WTC11 (cell line): ENCODE results near the gene MYBPC1. TPM values are rescaled to one million over a fixed set of nuclear protein-coding genes. Genes with fewer than 3 reads are reported as not detected.

Experiments
- ATAC-seq: fragments of 200-7000 bp; cut with Tn5 transposase; 2 replicates; pipeline ENCODE4 v1.10.0; 2021; ENCODE audit warnings: mild to moderate bottlenecking, moderate library complexity
- CTCF ChIA-PET: fragments of 300-600 bp; sonication (Branson Sonifier 250); formaldehyde crosslinking; loops from one replicate; lab custom pipeline; 2021; ENCODE audit warnings: antibody characterized with exemption; lab: Charles Lee
- POLR2A ChIA-PET: fragments of 350-600 bp; sonication (Branson Sonifier 250); formaldehyde crosslinking; loops from one replicate; lab custom pipeline; 2021; ENCODE audit warnings: antibody characterized with exemption; lab: Charles Lee
- DNase-seq: peaks from one replicate; pipeline ENCODE4 v3.0.0; 2021; ENCODE audit warnings: low spot score
- H3K27ac Mint-ChIP-seq: 2 replicates; pipeline ENCODE4 v1.8.0; 2021; ENCODE audit warnings: mixed read lengths
- H3K27me3 Mint-ChIP-seq: 2 replicates; pipeline ENCODE4 v1.8.0; 2021; ENCODE audit warnings: low read depth, mild to moderate bottlenecking, moderate library complexity, mixed read lengths
- H3K36me3 Mint-ChIP-seq: 2 replicates; pipeline ENCODE4 v1.8.0; 2021; ENCODE audit warnings: mixed read lengths
- H3K4me1 Mint-ChIP-seq: 2 replicates; pipeline ENCODE4 v1.8.0; 2022; ENCODE audit warnings: mixed read lengths
- H3K4me3 Mint-ChIP-seq: 2 replicates; pipeline ENCODE4 v1.8.0; 2021; ENCODE audit warnings: mild to moderate bottlenecking, moderate library complexity, mixed read lengths
- H3K9me3 Mint-ChIP-seq: 2 replicates; pipeline ENCODE4 v1.8.0; 2021; ENCODE audit warnings: mixed read lengths
- ATF2 ChIP-seq: sonication (generic); formaldehyde crosslinking; IDR thresholded peaks from 2 replicates; pipeline ENCODE4 v1.8.1; 2022; ENCODE audit warnings: low read depth, missing genetic modification reagents, borderline replicate concordance
- CREB1 ChIP-seq: sonication (generic); formaldehyde crosslinking; IDR thresholded peaks from 2 replicates; pipeline ENCODE4 v1.8.0; 2023; ENCODE audit warnings: mild to moderate bottlenecking, missing genetic modification reagents
- ESRRA ChIP-seq: sonication (generic); formaldehyde crosslinking; IDR thresholded peaks from 2 replicates; pipeline ENCODE4 v1.8.1; 2022; ENCODE audit warnings: mild to moderate bottlenecking, missing genetic modification reagents, borderline replicate concordance
- FOXJ3 ChIP-seq: sonication (generic); formaldehyde crosslinking; IDR thresholded peaks from 2 replicates; pipeline ENCODE4 v1.9.0; 2021; ENCODE audit warnings: missing genetic modification reagents, mild to moderate bottlenecking, borderline replicate concordance
- GTF2I ChIP-seq: fragments of 250-450 bp; sonication (Bioruptor Pico); conservative IDR thresholded peaks from 2 replicates; pipeline ENCODE4 v1.4.0; 2021; ENCODE audit warnings: mild to moderate bottlenecking
- IRF1 ChIP-seq: sonication (generic); formaldehyde crosslinking; IDR thresholded peaks from 2 replicates; pipeline ENCODE4 v1.8.0; 2023; ENCODE audit warnings: missing genetic modification reagents
- JUN ChIP-seq: sonication (generic); formaldehyde crosslinking; IDR thresholded peaks from 2 replicates; pipeline ENCODE4 v1.8.0; 2023; ENCODE audit warnings: mild to moderate bottlenecking, missing genetic modification reagents
- KAT7 ChIP-seq: sonication (generic); formaldehyde crosslinking; IDR thresholded peaks from 2 replicates; pipeline ENCODE4 v1.8.1; 2023; ENCODE audit warnings: missing genetic modification reagents, mild to moderate bottlenecking, borderline replicate concordance
- NFATC4 ChIP-seq: fragments of 250-450 bp; sonication (Bioruptor Pico); IDR thresholded peaks from 2 replicates; pipeline ENCODE4 v1.9.0; 2021; ENCODE audit warnings: mild to moderate bottlenecking
- OVOL2 ChIP-seq: fragments of 250-450 bp; sonication (Bioruptor Pico); IDR thresholded peaks from 2 replicates; pipeline ENCODE4 v1.9.0; 2021; ENCODE audit warnings: mild to moderate bottlenecking, borderline replicate concordance
- TEAD4 ChIP-seq: sonication (generic); formaldehyde crosslinking; IDR thresholded peaks from 2 replicates; pipeline ENCODE4 v1.8.0; 2022; ENCODE audit warnings: mild to moderate bottlenecking, missing genetic modification reagents
- ZNF232 ChIP-seq: sonication (generic); formaldehyde crosslinking; IDR thresholded peaks from 2 replicates; pipeline ENCODE4 v1.8.0; 2022; ENCODE audit warnings: mild to moderate bottlenecking, missing genetic modification reagents
- ZNF423 ChIP-seq: fragments of 250-450 bp; sonication (Bioruptor Pico); IDR thresholded peaks from 2 replicates; pipeline ENCODE4 v2.1.2; 2022; ENCODE audit warnings: mild to moderate bottlenecking, moderate library complexity
- ZNF425 ChIP-seq: fragments of 250-450 bp; sonication (Bioruptor Pico); conservative IDR thresholded peaks from 2 replicates; pipeline ENCODE4 v1.9.0; 2021; ENCODE audit warnings: mild to moderate bottlenecking
- total RNA-seq: library from RNA; stranded (reverse); gene quantifications from 3 replicates; pipeline ENCODE4 v1.2.3, GENCODE V29; 2021
- TF ChIP-seq, protein P1 (sequence below): sonication (generic); formaldehyde crosslinking; IDR thresholded peaks from 2 replicates; pipeline ENCODE4 v1.8.0; 2022; ENCODE audit warnings: mild to moderate bottlenecking, missing genetic modification reagents
- TF ChIP-seq, protein P2 (sequence below): fragments of 250-450 bp; sonication (Bioruptor Pico); IDR thresholded peaks from 2 replicates; pipeline ENCODE4 v1.8.0; 2021; ENCODE audit warnings: mild to moderate bottlenecking
- TF ChIP-seq, protein P3 (sequence below): sonication (generic); formaldehyde crosslinking; IDR thresholded peaks from 2 replicates; pipeline ENCODE4 v1.8.1; 2022; ENCODE audit warnings: mild to moderate bottlenecking, moderate library complexity, missing genetic modification reagents
- TF ChIP-seq, protein P4 (sequence below): sonication (generic); formaldehyde crosslinking; IDR thresholded peaks from 2 replicates; pipeline ENCODE4 v1.8.0; 2023; ENCODE audit warnings: missing genetic modification reagents, mild to moderate bottlenecking, borderline replicate concordance

MYBPC1 gene
- total RNA-seq, 1 experiment from 2014 or later = not detected

- TF ChIP-seq, protein P1, sequence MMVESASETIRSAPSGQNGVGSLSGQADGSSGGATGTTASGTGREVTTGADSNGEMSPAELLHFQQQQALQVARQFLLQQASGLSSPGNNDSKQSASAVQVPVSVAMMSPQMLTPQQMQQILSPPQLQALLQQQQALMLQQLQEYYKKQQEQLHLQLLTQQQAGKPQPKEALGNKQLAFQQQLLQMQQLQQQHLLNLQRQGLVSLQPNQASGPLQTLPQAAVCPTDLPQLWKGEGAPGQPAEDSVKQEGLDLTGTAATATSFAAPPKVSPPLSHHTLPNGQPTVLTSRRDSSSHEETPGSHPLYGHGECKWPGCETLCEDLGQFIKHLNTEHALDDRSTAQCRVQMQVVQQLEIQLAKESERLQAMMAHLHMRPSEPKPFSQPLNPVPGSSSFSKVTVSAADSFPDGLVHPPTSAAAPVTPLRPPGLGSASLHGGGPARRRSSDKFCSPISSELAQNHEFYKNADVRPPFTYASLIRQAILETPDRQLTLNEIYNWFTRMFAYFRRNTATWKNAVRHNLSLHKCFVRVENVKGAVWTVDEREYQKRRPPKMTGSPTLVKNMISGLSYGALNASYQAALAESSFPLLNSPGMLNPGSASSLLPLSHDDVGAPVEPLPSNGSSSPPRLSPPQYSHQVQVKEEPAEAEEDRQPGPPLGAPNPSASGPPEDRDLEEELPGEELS (CRISPR knock-in tag) = no peak
- TF ChIP-seq GTF2I (CRISPR knock-in tag) = no peak
- no peak for TF ChIP-seq IRF1 (CRISPR knock-in tag)
- no peak for TF ChIP-seq ESRRA
- TF ChIP-seq, protein P2, sequence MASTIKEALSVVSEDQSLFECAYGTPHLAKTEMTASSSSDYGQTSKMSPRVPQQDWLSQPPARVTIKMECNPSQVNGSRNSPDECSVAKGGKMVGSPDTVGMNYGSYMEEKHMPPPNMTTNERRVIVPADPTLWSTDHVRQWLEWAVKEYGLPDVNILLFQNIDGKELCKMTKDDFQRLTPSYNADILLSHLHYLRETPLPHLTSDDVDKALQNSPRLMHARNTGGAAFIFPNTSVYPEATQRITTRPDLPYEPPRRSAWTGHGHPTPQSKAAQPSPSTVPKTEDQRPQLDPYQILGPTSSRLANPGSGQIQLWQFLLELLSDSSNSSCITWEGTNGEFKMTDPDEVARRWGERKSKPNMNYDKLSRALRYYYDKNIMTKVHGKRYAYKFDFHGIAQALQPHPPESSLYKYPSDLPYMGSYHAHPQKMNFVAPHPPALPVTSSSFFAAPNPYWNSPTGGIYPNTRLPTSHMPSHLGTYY (CRISPR knock-in tag) = no peak
- TF ChIP-seq, protein P3, sequence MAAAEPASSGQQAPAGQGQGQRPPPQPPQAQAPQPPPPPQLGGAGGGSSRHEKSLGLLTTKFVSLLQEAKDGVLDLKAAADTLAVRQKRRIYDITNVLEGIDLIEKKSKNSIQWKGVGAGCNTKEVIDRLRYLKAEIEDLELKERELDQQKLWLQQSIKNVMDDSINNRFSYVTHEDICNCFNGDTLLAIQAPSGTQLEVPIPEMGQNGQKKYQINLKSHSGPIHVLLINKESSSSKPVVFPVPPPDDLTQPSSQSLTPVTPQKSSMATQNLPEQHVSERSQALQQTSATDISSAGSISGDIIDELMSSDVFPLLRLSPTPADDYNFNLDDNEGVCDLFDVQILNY (CRISPR knock-in tag) = no peak
- TF ChIP-seq, all 79 proteins: peak for 0
Measured at GRCh38 chr12:101597164-101597563, 2.4 kb downstream of the MYBPC1 start (continued).

DNA sequence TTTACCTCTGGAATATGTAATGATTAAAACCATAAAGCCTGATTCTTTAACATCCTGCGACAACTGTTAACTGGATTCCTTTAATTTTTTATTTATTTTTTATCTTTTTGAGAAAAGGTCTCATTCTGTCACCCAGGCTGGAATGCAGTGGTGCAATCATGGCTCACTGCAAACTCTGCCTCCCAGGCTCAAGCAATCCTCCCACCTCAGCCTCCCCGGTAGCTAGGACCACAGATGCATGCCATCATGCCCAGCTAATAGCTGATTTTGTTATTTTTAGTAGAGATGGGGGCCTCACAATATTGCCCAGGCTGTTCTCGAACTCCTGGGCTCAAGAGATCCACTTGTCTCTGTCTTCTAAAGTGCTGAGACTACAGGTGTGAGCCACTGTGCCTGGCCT, 3.7 kb downstream of the MYBPC1 start:
- Mint-ChIP-seq H3K27me3 (no peaks in the 10 kb centered on the region), H3K27ac (no peak overlapping the region), H3K9me3 (no peaks in the 10 kb centered on the region), H3K4me3 (no peak overlapping the region), H3K36me3 (no peaks in the 10 kb centered on the region), H3K4me1 (peaks cover 31% of the 10 kb centered on the region)
- ChIA-PET POLR2A (no interaction called here), CTCF (no interaction called here)
- TF ChIP-seq ATF2 (no peak), KAT7 (CRISPR knock-in tag) (no peak), ZNF425 (no peak), FOXJ3 (CRISPR knock-in tag) (no peak), TEAD4 (CRISPR knock-in tag) (no peak), OVOL2 (no peak), ZNF423 (CRISPR knock-in tag) (no peak), NFATC4 (CRISPR knock-in tag) (no peak), CREB1 (no peak), ZNF232 (CRISPR knock-in tag) (no peak), JUN (CRISPR knock-in tag) (no peak)
- TF ChIP-seq, protein P4, sequence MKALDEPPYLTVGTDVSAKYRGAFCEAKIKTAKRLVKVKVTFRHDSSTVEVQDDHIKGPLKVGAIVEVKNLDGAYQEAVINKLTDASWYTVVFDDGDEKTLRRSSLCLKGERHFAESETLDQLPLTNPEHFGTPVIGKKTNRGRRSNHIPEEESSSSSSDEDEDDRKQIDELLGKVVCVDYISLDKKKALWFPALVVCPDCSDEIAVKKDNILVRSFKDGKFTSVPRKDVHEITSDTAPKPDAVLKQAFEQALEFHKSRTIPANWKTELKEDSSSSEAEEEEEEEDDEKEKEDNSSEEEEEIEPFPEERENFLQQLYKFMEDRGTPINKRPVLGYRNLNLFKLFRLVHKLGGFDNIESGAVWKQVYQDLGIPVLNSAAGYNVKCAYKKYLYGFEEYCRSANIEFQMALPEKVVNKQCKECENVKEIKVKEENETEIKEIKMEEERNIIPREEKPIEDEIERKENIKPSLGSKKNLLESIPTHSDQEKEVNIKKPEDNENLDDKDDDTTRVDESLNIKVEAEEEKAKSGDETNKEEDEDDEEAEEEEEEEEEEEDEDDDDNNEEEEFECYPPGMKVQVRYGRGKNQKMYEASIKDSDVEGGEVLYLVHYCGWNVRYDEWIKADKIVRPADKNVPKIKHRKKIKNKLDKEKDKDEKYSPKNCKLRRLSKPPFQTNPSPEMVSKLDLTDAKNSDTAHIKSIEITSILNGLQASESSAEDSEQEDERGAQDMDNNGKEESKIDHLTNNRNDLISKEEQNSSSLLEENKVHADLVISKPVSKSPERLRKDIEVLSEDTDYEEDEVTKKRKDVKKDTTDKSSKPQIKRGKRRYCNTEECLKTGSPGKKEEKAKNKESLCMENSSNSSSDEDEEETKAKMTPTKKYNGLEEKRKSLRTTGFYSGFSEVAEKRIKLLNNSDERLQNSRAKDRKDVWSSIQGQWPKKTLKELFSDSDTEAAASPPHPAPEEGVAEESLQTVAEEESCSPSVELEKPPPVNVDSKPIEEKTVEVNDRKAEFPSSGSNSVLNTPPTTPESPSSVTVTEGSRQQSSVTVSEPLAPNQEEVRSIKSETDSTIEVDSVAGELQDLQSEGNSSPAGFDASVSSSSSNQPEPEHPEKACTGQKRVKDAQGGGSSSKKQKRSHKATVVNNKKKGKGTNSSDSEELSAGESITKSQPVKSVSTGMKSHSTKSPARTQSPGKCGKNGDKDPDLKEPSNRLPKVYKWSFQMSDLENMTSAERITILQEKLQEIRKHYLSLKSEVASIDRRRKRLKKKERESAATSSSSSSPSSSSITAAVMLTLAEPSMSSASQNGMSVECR (CRISPR knock-in tag) = no peak
- ATAC-seq = no peak
- no peak for DNase-seq
